Measurements from ENCODE around the gene BCAR1. TPM values are rescaled to one million over a fixed set of nuclear protein-coding genes. Genes with fewer than 3 reads are reported as not detected.
A peak's percentile ranks its signal among the peaks of the same experiment; 100 is the strongest.

The BCAR1 gene
- total and polyA plus RNA-seq, 2 of the 13 experiments (the other 11 are each of a cell fraction or from before 2014, with no cell fraction given) = 48.1 to 51.7 TPM

DNA sequence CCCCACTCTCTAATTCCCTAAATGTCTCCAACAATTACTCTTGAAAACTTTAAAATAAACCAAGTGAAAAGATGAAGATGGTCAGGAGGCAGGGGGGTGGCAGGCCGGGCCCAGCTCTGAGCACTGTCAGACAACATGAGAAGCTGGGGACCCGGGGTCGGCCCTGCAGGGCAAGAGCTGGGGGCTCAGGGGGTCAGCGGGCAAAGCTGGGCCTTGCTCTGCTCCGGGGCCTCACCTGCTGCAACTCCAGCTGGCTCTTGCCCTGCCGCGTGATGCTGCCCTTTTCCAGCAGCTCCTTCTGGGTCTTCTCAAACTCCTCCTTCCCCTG is 17.8 kb downstream of the BCAR1 start:
- Histone ChIP-seq H3K4me1 (ENCODE audit: insufficient read depth, low read length) (peaks cover 25% of the 10 kb centered on the region), H3K9me3 (ENCODE audit: low read length) (no peaks in the 10 kb centered on the region), H3K27ac (ENCODE audit: extremely low read length, insufficient read depth, low read length) (no peak overlapping the region), H3K4me2 (ENCODE audit: low read depth, low read length) (no peak overlapping the region), H4K20me1 (ENCODE audit: insufficient read depth, low read length) (peaks cover 8% of the 10 kb centered on the region), H3K4me3 (replicated peaks in 1 of 3; ENCODE audit: insufficient read depth in 1 of 3, low read depth in 2 of 3, low read length in 3 of 3) (no peak overlapping the region), H3K27me3 (ENCODE audit: control insufficient read depth in 1 of 2, insufficient read depth in 2 of 2, low read length in 2 of 2) (no peaks in the 10 kb centered on the region), H2AFZ (ENCODE audit: low read length) (no peak overlapping the region), H3K36me3 (replicated peaks in 1 of 2; ENCODE audit: control insufficient read depth in 1 of 2, insufficient read depth in 2 of 2, low read length in 2 of 2) (peaks cover 47 to 63% of the 10 kb centered on the region in 2 experiments), H3K79me2 (ENCODE audit: insufficient read depth, low read length) (peaks cover 12% of the 10 kb centered on the region), H3K9ac (ENCODE audit: insufficient read depth, low read depth, low read length) (no peak overlapping the region)
- CTCF ChIA-PET (ENCODE audit: low intra/inter-chr PET ratio, low total read pairs) = interaction anchor here (1.3 to 4.4 kb wide), 2 partner anchors 152 to 169 kb away, joined by 4 to 45 read pairs; no protein-coding TSS in a partner anchor
- in situ Hi-C loops (cut with HindIII; ENCODE audit: extremely low pct_ligation_motif_present, low pct_unique_long_range_greater_than_20kb) (no loop called here), intact Hi-C loops (cut with micrococcal nuclease; ENCODE audit: unreplicated experiment) (loop anchor here (1.0 to 5.0 kb wide), 2 partner anchors 33 to 36 kb away; no protein-coding TSS in a partner anchor)
- no TSS peak for BruUV-seq (replicated peaks)
- ATAC-seq = no peak
- DNase-seq (ENCODE audit: low spot score) = no peak
- POLR2A ChIA-PET = interaction anchor here (1.0 to 4.2 kb wide), 8 partner anchors 12 to 200 kb away, joined by 3 to 27 read pairs (median 7); partner anchors contain the start of genes BCAR1 and CFDP1
- no peak for FAIRE-seq
- 93% methylated on average over 7 of the region's 7 CpGs for WGBS (ENCODE audit: low lambda C conversion rate)
- TF ChIP-seq, protein P1, sequence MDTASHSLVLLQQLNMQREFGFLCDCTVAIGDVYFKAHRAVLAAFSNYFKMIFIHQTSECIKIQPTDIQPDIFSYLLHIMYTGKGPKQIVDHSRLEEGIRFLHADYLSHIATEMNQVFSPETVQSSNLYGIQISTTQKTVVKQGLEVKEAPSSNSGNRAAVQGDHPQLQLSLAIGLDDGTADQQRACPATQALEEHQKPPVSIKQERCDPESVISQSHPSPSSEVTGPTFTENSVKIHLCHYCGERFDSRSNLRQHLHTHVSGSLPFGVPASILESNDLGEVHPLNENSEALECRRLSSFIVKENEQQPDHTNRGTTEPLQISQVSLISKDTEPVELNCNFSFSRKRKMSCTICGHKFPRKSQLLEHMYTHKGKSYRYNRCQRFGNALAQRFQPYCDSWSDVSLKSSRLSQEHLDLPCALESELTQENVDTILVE (CRISPR knock-in tag; IDR thresholded peaks at IDR 0.05) = no peak
- TF ChIP-seq, protein P2, sequence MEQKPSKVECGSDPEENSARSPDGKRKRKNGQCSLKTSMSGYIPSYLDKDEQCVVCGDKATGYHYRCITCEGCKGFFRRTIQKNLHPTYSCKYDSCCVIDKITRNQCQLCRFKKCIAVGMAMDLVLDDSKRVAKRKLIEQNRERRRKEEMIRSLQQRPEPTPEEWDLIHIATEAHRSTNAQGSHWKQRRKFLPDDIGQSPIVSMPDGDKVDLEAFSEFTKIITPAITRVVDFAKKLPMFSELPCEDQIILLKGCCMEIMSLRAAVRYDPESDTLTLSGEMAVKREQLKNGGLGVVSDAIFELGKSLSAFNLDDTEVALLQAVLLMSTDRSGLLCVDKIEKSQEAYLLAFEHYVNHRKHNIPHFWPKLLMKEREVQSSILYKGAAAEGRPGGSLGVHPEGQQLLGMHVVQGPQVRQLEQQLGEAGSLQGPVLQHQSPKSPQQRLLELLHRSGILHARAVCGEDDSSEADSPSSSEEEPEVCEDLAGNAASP (CRISPR knock-in tag; IDR thresholded peaks at IDR 0.05; ENCODE audit: borderline replicate concordance) = no peak
- TF ChIP-seq ARID2 (CRISPR knock-in tag; IDR thresholded peaks at IDR 0.05; ENCODE audit: borderline replicate concordance) (no peak), ZNF644 (CRISPR knock-in tag; IDR thresholded peaks at IDR 0.05; ENCODE audit: low read depth) (no peak), JUND (CRISPR knock-in tag; IDR thresholded peaks at IDR 0.05) (no peak), ZNF547 (CRISPR knock-in tag; IDR thresholded peaks at IDR 0.05) (no peak), ZNF777 (CRISPR knock-in tag; IDR thresholded peaks at IDR 0.05) (no peak), MED8 (CRISPR knock-in tag; IDR thresholded peaks at IDR 0.05; ENCODE audit: insufficient replicate concordance) (peak; percentile 22), SP140L (CRISPR knock-in tag; IDR thresholded peaks at IDR 0.05; ENCODE audit: borderline replicate concordance) (no peak), NR3C1 (CRISPR knock-in tag; IDR thresholded peaks at IDR 0.05) (no peak), HDAC6 (IDR thresholded peaks at IDR 0.05; ENCODE audit: low read depth, low read length) (no peak), AGO1 (IDR thresholded peaks at IDR 0.05; ENCODE audit: low read depth, low read length, poor library complexity, severe bottlenecking) (no peak), NCOA2 (CRISPR knock-in tag; IDR thresholded peaks at IDR 0.05) (no peak), ZNF501 (CRISPR knock-in tag; IDR thresholded peaks at IDR 0.05) (no peak), ZNF121 (CRISPR knock-in tag; IDR thresholded peaks at IDR 0.05) (no peak), NR1H2 (CRISPR knock-in tag; IDR thresholded peaks at IDR 0.05; ENCODE audit: borderline replicate concordance, low read depth) (no peak), MXI1 (IDR thresholded peaks at IDR 0.05; ENCODE audit: borderline replicate concordance, low read depth, low read length) (no peak), ZBTB7A (CRISPR knock-in tag; IDR thresholded peaks at IDR 0.05) (no peak)
- TF ChIP-seq, protein P3, sequence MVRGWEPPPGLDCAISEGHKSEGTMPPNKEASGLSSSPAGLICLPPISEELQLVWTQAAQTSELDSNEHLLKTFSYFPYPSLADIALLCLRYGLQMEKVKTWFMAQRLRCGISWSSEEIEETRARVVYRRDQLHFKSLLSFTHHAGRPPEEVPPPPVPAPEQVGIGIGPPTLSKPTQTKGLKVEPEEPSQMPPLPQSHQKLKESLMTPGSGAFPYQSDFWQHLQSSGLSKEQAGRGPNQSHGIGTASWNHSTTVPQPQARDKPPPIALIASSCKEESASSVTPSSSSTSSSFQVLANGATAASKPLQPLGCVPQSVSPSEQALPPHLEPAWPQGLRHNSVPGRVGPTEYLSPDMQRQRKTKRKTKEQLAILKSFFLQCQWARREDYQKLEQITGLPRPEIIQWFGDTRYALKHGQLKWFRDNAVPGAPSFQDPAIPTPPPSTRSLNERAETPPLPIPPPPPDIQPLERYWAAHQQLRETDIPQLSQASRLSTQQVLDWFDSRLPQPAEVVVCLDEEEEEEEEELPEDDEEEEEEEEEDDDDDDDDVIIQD (CRISPR knock-in tag; IDR thresholded peaks at IDR 0.05; ENCODE audit: low read depth) = no peak
- TF ChIP-seq, protein P4, sequence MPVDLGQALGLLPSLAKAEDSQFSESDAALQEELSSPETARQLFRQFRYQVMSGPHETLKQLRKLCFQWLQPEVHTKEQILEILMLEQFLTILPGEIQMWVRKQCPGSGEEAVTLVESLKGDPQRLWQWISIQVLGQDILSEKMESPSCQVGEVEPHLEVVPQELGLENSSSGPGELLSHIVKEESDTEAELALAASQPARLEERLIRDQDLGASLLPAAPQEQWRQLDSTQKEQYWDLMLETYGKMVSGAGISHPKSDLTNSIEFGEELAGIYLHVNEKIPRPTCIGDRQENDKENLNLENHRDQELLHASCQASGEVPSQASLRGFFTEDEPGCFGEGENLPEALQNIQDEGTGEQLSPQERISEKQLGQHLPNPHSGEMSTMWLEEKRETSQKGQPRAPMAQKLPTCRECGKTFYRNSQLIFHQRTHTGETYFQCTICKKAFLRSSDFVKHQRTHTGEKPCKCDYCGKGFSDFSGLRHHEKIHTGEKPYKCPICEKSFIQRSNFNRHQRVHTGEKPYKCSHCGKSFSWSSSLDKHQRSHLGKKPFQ (CRISPR knock-in tag; IDR thresholded peaks at IDR 0.05; ENCODE audit: insufficient replicate concordance) = no peak
- TF ChIP-seq, protein P5, sequence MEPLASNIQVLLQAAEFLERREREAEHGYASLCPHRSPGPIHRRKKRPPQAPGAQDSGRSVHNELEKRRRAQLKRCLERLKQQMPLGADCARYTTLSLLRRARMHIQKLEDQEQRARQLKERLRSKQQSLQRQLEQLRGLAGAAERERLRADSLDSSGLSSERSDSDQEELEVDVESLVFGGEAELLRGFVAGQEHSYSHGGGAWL (CRISPR knock-in tag; IDR thresholded peaks at IDR 0.05) = peak; percentile 45

Measured in HepG2 (cell line).